WERI-Rb-1 (cell line): ENCODE data around the gene UBE2O.
A peak's percentile ranks its signal among the peaks of the same experiment; 100 is the strongest.

Source experiments
- DNase-seq: peaks from one replicate; pipeline ENCODE4 v3.0.0-alpha.2; 2020
- H3K27ac ChIP-seq: fragments of 250-450 bp; sonication (Bioruptor Pico); 2 replicates; pipeline ENCODE4 v1.5.1; 2020; ENCODE audit warnings: mild to moderate bottlenecking, moderate library complexity
- H3K27me3 ChIP-seq: fragments of 250-450 bp; sonication (Bioruptor Pico); 2 replicates; pipeline ENCODE4 v1.5.1; 2021; ENCODE audit warnings: mild to moderate bottlenecking, low read depth, moderate library complexity; ENCODE audit not compliant: insufficient read depth, severe bottlenecking
- H3K36me3 ChIP-seq: fragments of 250-450 bp; sonication (Bioruptor Pico); 2 replicates; pipeline ENCODE4 v1.5.1; 2020; ENCODE audit warnings: mild to moderate bottlenecking, moderate library complexity
- H3K4me3 ChIP-seq: 2 replicates; pipeline ENCODE4 v1.5.1; 2011; ENCODE audit warnings: low read depth, mild to moderate bottlenecking, control low read depth, low read length
- H3K9me3 ChIP-seq: fragments of 250-450 bp; sonication (Bioruptor Pico); 2 replicates; pipeline ENCODE4 v1.5.1; 2021; ENCODE audit warnings: mild to moderate bottlenecking, moderate library complexity; ENCODE audit not compliant: severe bottlenecking
- TF ChIP-seq, protein P1 (sequence below): IDR thresholded peaks from 2 replicates; pipeline ENCODE4 v1.5.1; 2011; ENCODE audit warnings: low read depth, mild to moderate bottlenecking, control low read depth, inconsistent platforms, low read length

Gene UBE2O

DNA sequence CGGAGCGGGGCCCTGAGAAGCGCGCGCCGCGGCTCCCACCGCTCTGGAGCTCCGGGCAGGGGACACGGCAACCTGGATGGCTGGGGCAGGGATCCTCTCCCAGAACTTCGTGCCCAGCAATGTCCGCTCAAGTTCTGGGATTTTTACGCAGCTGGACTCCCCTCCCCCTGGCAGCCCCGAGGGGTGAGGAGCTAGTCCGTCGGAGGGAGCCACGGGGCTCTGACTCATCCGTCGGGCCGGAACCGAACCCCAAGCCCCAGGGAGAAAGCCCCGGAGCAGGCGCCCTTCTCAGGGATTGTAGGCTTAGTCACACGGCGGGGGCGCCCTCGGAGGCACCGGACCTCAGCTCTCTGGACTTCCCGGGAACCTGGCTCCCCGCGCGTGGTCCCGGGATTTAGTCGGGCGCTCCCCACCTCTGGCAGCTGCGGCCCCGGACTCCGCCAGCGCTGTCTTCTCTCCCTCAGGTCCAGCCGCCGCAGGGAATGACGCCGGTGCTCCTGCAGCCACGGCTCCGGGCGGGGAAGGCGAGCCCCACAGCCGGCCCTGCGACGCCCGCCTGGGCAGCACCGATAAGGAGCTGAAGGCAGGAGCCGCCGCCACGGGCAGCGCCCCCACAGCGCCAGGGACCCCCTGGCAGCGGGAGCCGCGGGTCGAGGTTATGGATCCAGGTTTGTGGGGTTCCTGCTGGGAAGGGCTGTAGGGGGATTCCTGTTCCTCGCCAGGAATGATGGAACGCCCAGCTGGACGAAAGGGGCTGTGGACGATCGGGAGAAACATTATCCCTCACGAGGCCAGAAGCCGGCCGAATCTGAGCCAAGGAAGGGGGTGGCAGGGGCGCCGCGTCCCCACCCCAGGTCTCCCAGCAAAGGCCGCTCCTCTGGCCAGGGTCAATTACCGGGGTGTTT lies 67.7 kb downstream of the UBE2O start:
- peaks cover 14% of the 10 kb centered on the region for H3K27me3 ChIP-seq
- TF ChIP-seq, protein P1, sequence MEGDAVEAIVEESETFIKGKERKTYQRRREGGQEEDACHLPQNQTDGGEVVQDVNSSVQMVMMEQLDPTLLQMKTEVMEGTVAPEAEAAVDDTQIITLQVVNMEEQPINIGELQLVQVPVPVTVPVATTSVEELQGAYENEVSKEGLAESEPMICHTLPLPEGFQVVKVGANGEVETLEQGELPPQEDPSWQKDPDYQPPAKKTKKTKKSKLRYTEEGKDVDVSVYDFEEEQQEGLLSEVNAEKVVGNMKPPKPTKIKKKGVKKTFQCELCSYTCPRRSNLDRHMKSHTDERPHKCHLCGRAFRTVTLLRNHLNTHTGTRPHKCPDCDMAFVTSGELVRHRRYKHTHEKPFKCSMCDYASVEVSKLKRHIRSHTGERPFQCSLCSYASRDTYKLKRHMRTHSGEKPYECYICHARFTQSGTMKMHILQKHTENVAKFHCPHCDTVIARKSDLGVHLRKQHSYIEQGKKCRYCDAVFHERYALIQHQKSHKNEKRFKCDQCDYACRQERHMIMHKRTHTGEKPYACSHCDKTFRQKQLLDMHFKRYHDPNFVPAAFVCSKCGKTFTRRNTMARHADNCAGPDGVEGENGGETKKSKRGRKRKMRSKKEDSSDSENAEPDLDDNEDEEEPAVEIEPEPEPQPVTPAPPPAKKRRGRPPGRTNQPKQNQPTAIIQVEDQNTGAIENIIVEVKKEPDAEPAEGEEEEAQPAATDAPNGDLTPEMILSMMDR: no peak
- DNase-seq: peak; percentile 33
- H3K27ac ChIP-seq: no peak overlapping the region
- no peaks in the 10 kb centered on the region for H3K9me3 ChIP-seq
- peak overlapping the region; percentile 74 for H3K4me3 ChIP-seq
- H3K36me3 ChIP-seq: peaks cover 13% of the 10 kb centered on the region

DNA sequence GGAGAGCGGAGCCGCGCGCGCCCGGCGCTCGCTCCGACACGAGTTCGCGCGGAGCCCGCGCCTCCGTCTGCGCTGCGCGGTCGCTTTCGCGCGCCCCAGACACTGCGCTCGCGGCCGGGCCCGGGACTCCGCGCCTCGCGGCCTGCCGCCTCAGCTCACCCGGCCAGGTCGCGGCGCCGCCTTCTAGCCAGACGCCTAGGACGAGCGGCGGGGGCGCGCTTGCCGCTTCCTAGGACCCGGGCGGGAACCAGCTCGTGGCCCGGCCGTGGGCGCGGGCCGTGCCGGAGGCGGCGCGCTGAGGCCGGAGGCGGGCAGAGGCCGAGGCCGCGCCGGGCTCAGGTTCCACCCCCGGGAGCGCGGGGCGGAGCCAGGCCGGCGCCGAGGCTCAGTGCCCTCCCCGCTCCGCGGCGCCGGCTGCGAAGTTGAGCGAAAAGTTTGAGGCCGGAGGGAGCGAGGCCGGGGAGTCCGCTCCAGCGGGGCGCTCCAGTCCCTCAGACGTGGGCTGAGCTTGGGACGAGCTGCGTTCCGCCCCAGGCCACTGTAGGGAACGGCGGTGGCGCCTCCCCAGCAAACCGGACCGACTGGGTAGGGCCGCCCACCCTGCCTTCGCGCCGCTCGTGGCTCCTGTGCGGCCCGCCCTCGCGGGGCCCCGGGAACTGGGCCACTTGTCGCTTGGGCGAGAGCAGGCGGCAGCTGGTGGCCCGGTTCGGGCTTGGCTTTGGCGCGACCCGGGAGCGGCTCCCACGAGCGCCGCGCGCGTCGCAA lies 68.5 kb downstream of the UBE2O start, which contains the start of gene SPHK1:
SPHK1 (plus strand) TSS at position 388 of the 765 bp plus-strand sequence. CDS start 1,036 bp downstream, outside the sequence.
- TF ChIP-seq, protein P1: no peak
- peaks cover 14% of the 10 kb centered on the region for H3K27me3 ChIP-seq
- peak within 1 kb of the TSS; percentile 7 for H3K27ac ChIP-seq
- peak within 1 kb of the TSS; percentile 74 for H3K4me3 ChIP-seq
- DNase-seq: peak; percentile 77
- no peaks in the 10 kb centered on the region for H3K9me3 ChIP-seq
- peaks cover 7% of the 10 kb centered on the region for H3K36me3 ChIP-seq

DNA sequence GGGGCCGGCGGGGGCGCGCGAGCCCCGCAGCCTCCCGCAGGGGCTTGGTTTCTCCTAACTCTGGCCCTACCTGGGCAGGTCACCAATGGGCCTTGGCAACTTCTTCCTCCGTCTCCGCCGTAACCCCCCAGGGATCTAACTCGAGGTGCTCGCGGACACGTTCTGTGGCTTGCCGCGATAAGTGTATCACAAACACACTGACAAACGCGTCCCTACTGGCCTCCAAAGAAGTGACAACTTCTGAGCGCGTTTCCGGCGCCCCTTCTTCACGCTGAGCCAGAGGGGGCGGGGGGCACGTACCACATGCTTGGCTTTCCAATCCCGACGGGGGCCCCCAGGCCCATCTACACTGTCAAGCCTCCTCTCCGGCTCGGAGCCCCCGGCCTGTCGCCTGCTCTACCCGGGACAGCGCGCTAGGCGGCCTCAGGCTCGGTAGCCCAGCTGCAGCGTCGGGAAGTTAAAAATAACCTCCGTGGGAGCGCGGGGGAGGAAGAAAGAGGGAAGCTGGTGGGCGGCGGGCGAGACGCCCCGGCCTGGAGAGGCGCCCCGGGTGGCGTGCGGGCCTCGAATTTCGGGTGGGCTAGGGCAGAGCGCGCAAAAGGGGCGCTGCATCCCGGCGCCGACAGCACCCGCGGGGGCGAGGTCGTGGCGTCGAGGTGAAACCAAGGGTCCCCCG lies 69.3 kb downstream of the UBE2O start:
- no peaks in the 10 kb centered on the region for H3K9me3 ChIP-seq
- H3K27me3 ChIP-seq: peaks cover 14% of the 10 kb centered on the region
- peak; percentile 66 for DNase-seq
- H3K36me3 ChIP-seq: peaks cover 5% of the 10 kb centered on the region
- H3K27ac ChIP-seq: peak overlapping the region; percentile 7
- TF ChIP-seq, protein P1: peak; percentile 19; the same call in 1 of the 2 replicates
- peak overlapping the region; percentile 74 for H3K4me3 ChIP-seq

DNA sequence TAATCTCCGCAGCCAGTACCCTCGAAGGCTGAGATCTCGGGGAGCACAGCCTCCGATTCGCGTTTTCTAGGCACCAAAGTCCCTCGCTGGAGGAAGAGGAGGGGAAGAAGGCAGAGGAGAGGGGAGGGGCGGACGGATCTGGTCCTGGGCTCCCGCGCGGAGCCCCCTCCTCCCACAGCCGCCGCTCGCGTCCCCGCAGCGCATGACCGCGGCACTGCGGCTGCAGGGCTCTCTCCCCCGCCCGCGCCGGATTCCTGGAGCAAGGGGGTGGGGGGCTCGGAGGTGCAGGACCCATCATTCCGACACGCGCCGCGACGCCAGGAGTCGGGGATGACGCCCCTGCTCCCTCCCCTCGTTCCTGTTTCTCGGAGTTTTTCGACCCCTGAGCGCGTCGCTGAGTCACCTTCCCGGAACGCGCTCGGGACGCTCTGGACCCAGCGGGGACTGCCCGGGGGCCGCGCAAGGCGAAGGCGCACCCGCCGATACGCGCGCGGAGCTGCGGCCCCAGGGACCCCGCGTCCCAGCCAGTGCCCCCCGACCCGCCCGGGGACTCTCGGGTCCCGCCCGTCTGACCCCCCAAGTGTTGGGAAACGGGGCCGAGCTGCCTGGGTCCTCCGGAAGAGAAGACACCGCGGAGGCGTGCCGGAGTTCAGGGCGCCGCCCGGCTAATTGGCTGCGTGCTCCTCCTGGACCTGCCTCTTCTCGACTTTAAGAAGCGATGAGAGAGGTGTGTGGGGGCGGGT lies 70.0 kb downstream of the UBE2O start:
- Histone ChIP-seq H3K27ac (no peak overlapping the region), H3K9me3 (no peaks in the 10 kb centered on the region), H3K27me3 (peaks cover 14% of the 10 kb centered on the region), H3K36me3 (peaks cover 1% of the 10 kb centered on the region; the same call in 1 of the 2 replicates), H3K4me3 (peak overlapping the region; percentile 74)
- peak; percentile 65 for DNase-seq
- TF ChIP-seq, protein P1: no peak

DNA sequence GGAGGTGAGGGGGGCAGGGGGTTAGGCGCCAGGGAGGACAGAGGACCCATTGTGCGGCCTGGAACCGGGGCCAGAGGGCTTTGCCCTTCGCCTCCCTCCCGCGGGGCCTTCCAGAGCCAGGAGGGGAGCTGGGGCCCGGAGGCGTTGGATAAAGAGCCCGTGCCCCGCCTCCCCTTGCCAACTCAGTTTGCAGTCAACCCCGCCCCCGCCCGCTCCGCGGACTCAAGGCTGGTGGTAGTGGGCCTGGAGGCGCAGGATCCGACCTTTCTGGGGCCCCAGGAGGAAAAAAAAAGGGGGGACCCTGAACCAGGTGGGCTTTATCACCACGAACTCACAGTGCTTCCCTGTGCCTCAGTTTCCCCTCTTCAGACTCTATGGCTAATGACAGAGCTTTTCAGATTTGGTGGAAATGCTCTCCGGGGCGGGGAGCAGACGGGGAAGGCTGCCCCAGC lies 70.6 kb downstream of the UBE2O start:
- H3K27me3 ChIP-seq: peaks cover 14% of the 10 kb centered on the region
- H3K9me3 ChIP-seq: no peaks in the 10 kb centered on the region
- no peaks in the 10 kb centered on the region for H3K36me3 ChIP-seq
- DNase-seq: peak; percentile 58
- TF ChIP-seq, protein P1: no peak
- H3K27ac ChIP-seq: no peak overlapping the region
- peak overlapping the region; percentile 74 for H3K4me3 ChIP-seq
